ENCODE results near the gene EYS. TPM values are rescaled to one million over a fixed set of nuclear protein-coding genes. Genes with fewer than 3 reads are reported as not detected.

Gene EYS
- not detected for total RNA-seq

DNA sequence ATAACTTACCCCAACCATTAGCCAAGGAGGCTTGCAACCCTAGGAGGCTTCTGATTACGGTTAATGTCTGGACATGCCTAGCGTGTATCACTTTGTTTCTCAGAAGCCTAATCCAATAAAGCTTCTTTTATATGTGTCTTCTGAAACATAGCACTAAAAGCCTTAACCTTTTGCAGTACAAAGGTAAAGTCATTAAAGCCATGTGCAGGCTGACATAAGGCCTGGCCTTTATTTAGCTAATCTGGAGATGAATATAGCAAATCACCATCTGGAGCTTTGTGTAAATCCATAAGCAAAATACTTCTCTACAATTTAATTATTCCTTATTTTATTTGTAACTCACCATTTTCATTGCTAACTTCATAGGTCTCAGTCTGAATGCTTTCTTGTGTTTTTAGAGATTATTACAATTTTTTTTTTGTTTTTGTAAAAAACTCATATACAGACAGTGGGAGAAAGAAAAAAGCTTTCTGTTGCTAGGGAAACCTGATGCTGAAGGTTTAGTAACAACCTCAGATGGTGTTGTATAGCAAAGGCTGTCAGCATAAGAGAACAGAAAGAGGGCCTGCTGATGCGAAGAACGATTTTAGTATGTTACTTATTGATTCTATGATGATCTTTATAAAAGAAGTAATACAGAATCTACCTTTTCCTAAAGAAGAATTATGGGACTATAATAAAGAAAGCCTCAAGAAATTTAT, at the start of gene EYS:
EYS (minus strand) TSS at position 101 of the 701 bp plus-strand sequence. CDS start 211,816 bp downstream, outside the sequence.
- no peaks in the 10 kb centered on the region for H3K36me3 Mint-ChIP-seq (ENCODE audit: low read depth)
- H3K9me3 Mint-ChIP-seq: peaks cover 1% of the 10 kb centered on the region
- CTCF ChIA-PET: no interaction called here
- no peak within 1 kb of the TSS for H3K4me3 Mint-ChIP-seq
- H3K27ac Mint-ChIP-seq: no peak within 1 kb of the TSS
- no peak for DNase-seq
- no peaks in the 10 kb centered on the region for H3K27me3 Mint-ChIP-seq (ENCODE audit: low read depth)
- intact Hi-C loops (cut with micrococcal nuclease): no loop called here
- H3K4me1 Mint-ChIP-seq (ENCODE audit: low read depth): no peaks in the 10 kb centered on the region

GRCh38 chr6:65746302-65746701, 39.3 kb upstream of the EYS start:
- Mint-ChIP-seq H3K27me3 (ENCODE audit: low read depth) (no peaks in the 10 kb centered on the region), H3K4me3 (no peak overlapping the region), H3K9me3 (peaks cover 15% of the 10 kb centered on the region), H3K4me1 (ENCODE audit: low read depth) (no peaks in the 10 kb centered on the region), H3K36me3 (ENCODE audit: low read depth) (no peaks in the 10 kb centered on the region), H3K27ac (no peak overlapping the region)
- intact Hi-C loops (cut with micrococcal nuclease): no loop called here
- CTCF ChIA-PET: no interaction called here
- no peak for DNase-seq

DNA sequence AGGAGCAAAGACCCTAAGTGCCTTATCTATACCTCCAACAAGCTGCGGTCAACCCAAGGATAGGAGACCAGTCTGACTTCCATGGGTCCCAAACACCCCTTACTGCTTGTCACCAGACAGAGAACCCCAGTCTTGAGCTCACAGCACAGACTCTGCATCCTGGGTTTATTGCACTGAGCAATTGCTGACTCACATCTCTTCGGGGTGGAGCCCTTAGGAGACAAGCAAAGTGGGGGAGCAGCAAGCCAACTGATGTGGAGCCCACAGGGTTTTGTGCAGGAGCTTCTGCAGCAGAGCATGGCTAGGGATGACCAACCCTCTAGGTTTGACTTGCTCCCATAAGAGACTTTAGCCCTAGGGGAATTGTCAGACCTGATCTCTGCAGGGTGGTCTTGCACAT, 38.6 kb upstream of the EYS start:
- Mint-ChIP-seq H3K27me3 (ENCODE audit: low read depth) (no peaks in the 10 kb centered on the region), H3K9me3 (peaks cover 12% of the 10 kb centered on the region), H3K4me3 (no peak overlapping the region), H3K4me1 (ENCODE audit: low read depth) (no peaks in the 10 kb centered on the region), H3K27ac (no peak overlapping the region), H3K36me3 (ENCODE audit: low read depth) (no peaks in the 10 kb centered on the region)
- DNase-seq: no peak
- CTCF ChIA-PET: no interaction called here
- intact Hi-C loops (cut with micrococcal nuclease): no loop called here

DNA sequence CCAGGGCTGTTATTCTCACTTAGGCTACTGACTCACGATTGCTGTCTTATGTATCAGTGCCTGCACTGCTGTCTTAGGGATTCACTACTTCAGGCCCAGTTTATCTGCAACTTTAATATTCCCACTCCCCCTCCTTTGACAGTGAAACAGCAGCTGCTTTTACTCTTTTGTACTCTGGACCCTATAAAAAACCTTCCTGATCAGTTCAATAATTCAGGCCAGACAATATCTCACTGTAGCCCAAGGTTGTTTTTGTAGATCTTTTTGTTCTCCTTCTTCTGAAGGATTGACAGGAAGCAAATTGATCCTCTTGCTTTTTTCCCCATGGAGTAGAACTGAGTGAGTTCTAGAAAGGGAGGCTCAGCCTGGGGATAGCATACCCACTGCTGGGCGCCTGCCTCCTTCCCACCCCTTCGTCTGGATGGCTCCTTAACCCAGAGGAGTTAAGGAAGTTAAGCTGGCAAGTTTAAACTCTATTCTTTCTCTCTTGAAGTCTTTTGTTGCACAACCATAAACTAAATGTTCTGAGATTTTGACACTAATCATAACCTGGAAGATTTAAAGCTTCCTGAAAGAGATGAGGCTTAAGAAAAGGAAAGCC, 22.0 kb upstream of the EYS start:
- no peak for DNase-seq
- intact Hi-C loops (cut with micrococcal nuclease): no loop called here
- Mint-ChIP-seq H3K9me3 (peaks cover 2% of the 10 kb centered on the region), H3K4me1 (ENCODE audit: low read depth) (no peaks in the 10 kb centered on the region), H3K27me3 (ENCODE audit: low read depth) (no peaks in the 10 kb centered on the region), H3K4me3 (no peak overlapping the region), H3K27ac (no peak overlapping the region), H3K36me3 (ENCODE audit: low read depth) (no peaks in the 10 kb centered on the region)
- CTCF ChIA-PET: no interaction called here

- Mint-ChIP-seq H3K4me3 (no peak overlapping the region), H3K9me3 (peaks cover 16% of the 10 kb centered on the region), H3K27me3 (ENCODE audit: low read depth) (no peaks in the 10 kb centered on the region), H3K36me3 (ENCODE audit: low read depth) (no peaks in the 10 kb centered on the region), H3K27ac (no peak overlapping the region), H3K4me1 (ENCODE audit: low read depth) (no peaks in the 10 kb centered on the region)
- intact Hi-C loops (cut with micrococcal nuclease): no loop called here
- no peak for DNase-seq
- CTCF ChIA-PET: no interaction called here
These were observed 12.1 kb upstream of the EYS start for GRCh38 chr6:65719101-65719500.

- CTCF ChIA-PET: no interaction called here
- H3K27me3 Mint-ChIP-seq (ENCODE audit: low read depth): no peaks in the 10 kb centered on the region
These were observed 4.5 kb upstream of the EYS start for GRCh38 chr6:65711531-65711930.

DNA sequence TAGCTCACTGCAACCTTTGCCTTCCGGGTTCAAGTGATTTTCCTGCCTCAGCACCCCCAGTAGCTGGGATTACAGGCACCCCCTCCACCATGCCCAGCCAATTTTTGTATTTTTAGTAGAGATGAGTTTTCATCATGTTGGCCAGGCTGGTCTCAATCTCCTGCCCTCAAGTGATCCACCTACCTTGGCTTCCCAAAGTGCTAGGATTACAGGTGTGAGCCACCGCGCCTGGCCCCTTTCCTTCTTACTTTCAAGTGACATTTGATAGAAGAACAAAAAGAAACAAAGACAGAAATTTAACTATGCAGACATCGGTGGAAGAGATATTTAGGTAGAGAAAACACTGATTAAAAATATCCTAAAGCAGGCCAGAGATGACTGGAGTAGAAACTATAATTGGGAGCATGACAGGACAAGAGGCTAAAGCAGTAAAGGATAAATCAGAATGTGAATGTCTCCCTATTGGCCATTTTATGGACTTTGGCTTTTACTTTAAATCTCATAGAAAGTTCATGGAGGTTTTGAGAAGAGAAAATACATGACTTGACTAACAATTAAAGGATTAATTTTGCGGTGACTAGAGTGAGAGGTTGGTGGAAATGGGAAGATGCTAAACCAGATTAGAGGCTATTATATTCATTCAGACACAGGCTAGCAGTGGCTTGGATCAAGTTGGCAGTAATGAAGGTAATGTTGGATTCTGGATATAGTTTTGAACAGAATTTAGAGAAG, 2.2 kb upstream of the EYS start:
- Mint-ChIP-seq H3K36me3 (ENCODE audit: low read depth) (no peaks in the 10 kb centered on the region), H3K9me3 (peaks cover 3% of the 10 kb centered on the region), H3K4me3 (no peak overlapping the region), H3K27me3 (ENCODE audit: low read depth) (no peaks in the 10 kb centered on the region), H3K27ac (no peak overlapping the region), H3K4me1 (ENCODE audit: low read depth) (no peaks in the 10 kb centered on the region)
- intact Hi-C loops (cut with micrococcal nuclease): no loop called here
- no peak for DNase-seq
- CTCF ChIA-PET: no interaction called here

More at GRCh38 chr6:65711531-65711930, 4.5 kb upstream of the EYS start:
- H3K9me3 Mint-ChIP-seq: peaks cover 7% of the 10 kb centered on the region
- intact Hi-C loops (cut with micrococcal nuclease): no loop called here
- no peak for DNase-seq
- no peaks in the 10 kb centered on the region for H3K36me3 Mint-ChIP-seq (ENCODE audit: low read depth)
- no peaks in the 10 kb centered on the region for H3K4me1 Mint-ChIP-seq (ENCODE audit: low read depth)
- no peak overlapping the region for H3K4me3 Mint-ChIP-seq
- no peak overlapping the region for H3K27ac Mint-ChIP-seq

DNA sequence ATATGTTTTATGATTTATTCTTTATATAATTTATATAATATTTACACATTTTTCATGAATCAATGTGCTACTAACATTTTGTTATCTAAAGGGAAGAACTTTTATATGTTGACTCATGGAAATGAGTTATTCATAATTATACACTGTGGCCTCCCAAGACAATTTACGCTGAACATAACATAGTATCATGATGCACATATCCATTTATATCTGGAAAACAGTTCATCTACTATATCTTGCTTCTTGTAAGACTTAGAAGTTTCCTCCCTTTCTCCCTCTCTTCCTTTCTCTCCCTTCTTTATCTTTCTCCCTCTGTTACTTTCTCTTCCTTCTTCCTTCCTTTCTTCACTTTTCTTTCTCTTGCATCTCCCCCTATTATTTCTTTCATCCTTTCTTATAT, 1.1 kb upstream of the EYS start:
- Mint-ChIP-seq H3K9me3 (peaks cover 1% of the 10 kb centered on the region), H3K36me3 (ENCODE audit: low read depth) (no peaks in the 10 kb centered on the region), H3K27ac (no peak overlapping the region), H3K4me3 (no peak overlapping the region), H3K4me1 (ENCODE audit: low read depth) (no peaks in the 10 kb centered on the region), H3K27me3 (ENCODE audit: low read depth) (no peaks in the 10 kb centered on the region)
- no peak for DNase-seq
- CTCF ChIA-PET: no interaction called here
- intact Hi-C loops (cut with micrococcal nuclease): no loop called here

GRCh38 chr6:65706436-65706835, 590 bp downstream of the EYS start:
- CTCF ChIA-PET: no interaction called here
- H3K36me3 Mint-ChIP-seq (ENCODE audit: low read depth): no peaks in the 10 kb centered on the region
- intact Hi-C loops (cut with micrococcal nuclease): no loop called here

GRCh38 chr6:65701325-65701724, 5.7 kb downstream of the EYS start:
- H3K9me3 Mint-ChIP-seq: peaks cover 8% of the 10 kb centered on the region
- no peaks in the 10 kb centered on the region for H3K4me1 Mint-ChIP-seq (ENCODE audit: low read depth)
- H3K27ac Mint-ChIP-seq: no peak overlapping the region
- H3K4me3 Mint-ChIP-seq: no peak overlapping the region
- H3K36me3 Mint-ChIP-seq (ENCODE audit: low read depth): no peaks in the 10 kb centered on the region
- H3K27me3 Mint-ChIP-seq (ENCODE audit: low read depth): no peaks in the 10 kb centered on the region
- no peak for DNase-seq
- intact Hi-C loops (cut with micrococcal nuclease): no loop called here
- CTCF ChIA-PET: no interaction called here

More at GRCh38 chr6:65706436-65706835, 590 bp downstream of the EYS start:
- Mint-ChIP-seq H3K27me3 (ENCODE audit: low read depth) (no peaks in the 10 kb centered on the region), H3K4me3 (no peak overlapping the region), H3K9me3 (peaks cover 2% of the 10 kb centered on the region), H3K27ac (no peak overlapping the region), H3K4me1 (ENCODE audit: low read depth) (no peaks in the 10 kb centered on the region)
- DNase-seq: no peak

DNA sequence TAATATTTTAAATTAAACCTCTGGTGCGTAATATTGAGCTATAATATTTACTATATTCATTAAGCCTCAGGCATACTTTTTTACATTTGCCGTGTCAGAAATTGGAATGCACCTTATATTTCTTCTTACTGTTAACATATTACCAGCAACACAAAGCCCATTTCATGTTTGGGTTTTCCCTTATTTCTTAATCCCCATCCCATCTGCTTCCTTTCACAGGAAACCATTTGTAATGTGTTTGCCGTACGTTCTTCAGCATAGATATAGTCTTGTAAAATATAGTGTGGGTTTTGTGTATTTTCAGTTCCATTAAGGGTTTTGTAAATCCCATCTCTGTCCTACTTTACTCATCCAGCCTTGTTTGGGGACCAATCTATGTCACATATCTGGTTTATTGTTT, 6.5 kb downstream of the EYS start:
- H3K4me3 Mint-ChIP-seq: no peak overlapping the region
- H3K27me3 Mint-ChIP-seq (ENCODE audit: low read depth): no peaks in the 10 kb centered on the region
- no peaks in the 10 kb centered on the region for H3K36me3 Mint-ChIP-seq (ENCODE audit: low read depth)
- no peaks in the 10 kb centered on the region for H3K4me1 Mint-ChIP-seq (ENCODE audit: low read depth)
- H3K27ac Mint-ChIP-seq: no peak overlapping the region
- CTCF ChIA-PET: no interaction called here
- intact Hi-C loops (cut with micrococcal nuclease): no loop called here
- no peak for DNase-seq
- peaks cover 8% of the 10 kb centered on the region for H3K9me3 Mint-ChIP-seq

- Mint-ChIP-seq H3K4me3 (no peak overlapping the region), H3K9me3 (peaks cover 9% of the 10 kb centered on the region), H3K27me3 (ENCODE audit: low read depth) (no peaks in the 10 kb centered on the region), H3K36me3 (ENCODE audit: low read depth) (no peaks in the 10 kb centered on the region), H3K4me1 (ENCODE audit: low read depth) (no peaks in the 10 kb centered on the region), H3K27ac (no peak overlapping the region)
- intact Hi-C loops (cut with micrococcal nuclease): no loop called here
- DNase-seq: no peak
- CTCF ChIA-PET: no interaction called here
These were observed 14.9 kb downstream of the EYS start for GRCh38 chr6:65692109-65692508.

DNA sequence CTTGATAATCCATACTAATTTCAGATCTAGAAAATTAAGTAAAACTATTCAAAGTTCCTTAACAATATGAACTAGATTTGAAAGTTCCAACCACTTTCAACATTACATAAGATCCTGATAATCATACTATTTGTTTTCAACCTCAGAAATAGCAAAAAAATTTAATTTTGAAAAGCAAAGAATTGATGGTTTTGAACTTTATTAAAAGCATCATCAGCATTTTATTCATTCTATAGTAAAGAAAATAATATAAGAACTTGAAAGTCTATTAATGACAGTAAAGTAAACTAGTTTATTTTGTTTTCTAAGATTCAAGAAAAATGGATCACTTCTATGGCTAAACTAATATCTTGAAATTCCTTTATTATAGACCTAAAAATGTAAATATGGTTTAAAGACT, 26.8 kb downstream of the EYS start:
- Mint-ChIP-seq H3K9me3 (peaks cover 11% of the 10 kb centered on the region), H3K36me3 (ENCODE audit: low read depth) (no peaks in the 10 kb centered on the region)

More for the DNA sequence above, 26.8 kb downstream of the EYS start:
- no peaks in the 10 kb centered on the region for H3K27me3 Mint-ChIP-seq (ENCODE audit: low read depth)
- DNase-seq: no peak
- no peak overlapping the region for H3K27ac Mint-ChIP-seq
- CTCF ChIA-PET: no interaction called here
- H3K4me1 Mint-ChIP-seq (ENCODE audit: low read depth): no peaks in the 10 kb centered on the region
- H3K4me3 Mint-ChIP-seq: no peak overlapping the region
- intact Hi-C loops (cut with micrococcal nuclease): no loop called here

All from activated naive CD4-positive, alpha-beta T cell treated with anti-CD3 and anti-CD28 coated beads for 36 hours (primary cell).